SK-MEL-5 (cell line): ENCODE data around the gene AP4M1. TPM values are rescaled to one million over a fixed set of nuclear protein-coding genes. Genes with fewer than 3 reads are reported as not detected.

Source experiments
- DNase-seq: peaks from one replicate; pipeline ENCODE4 v3.0.0-alpha.2; 2016; ENCODE audit warnings: low read depth, low spot score
- in situ Hi-C: cut with HindIII; loops from 2 replicates; pipeline ENCODE4 v1.10.0; 2016; ENCODE audit warnings: low sequenced_read_pairs, high pct_unique_total_duplicates, low pct_unique_long_range_greater_than_20kb
- small RNA-seq, 2 experiments: library from RNA; depleted of rRNA; stranded (forward); fragments of <200 nt; gene quantifications; one replicate each; pipeline ENCODE3, GENCODE V24; 2014
- total RNA-seq: library from RNA; depleted of rRNA; stranded (reverse); fragments of >200 nt; shearing (Covaris generic); gene quantifications from 2 replicates; pipeline ENCODE4 v1.2.3, GENCODE V29; 2014; rRNA removed

The AP4M1 gene
- total RNA-seq, 1 experiment from 2014 or later, result 16.4 TPM

DNA sequence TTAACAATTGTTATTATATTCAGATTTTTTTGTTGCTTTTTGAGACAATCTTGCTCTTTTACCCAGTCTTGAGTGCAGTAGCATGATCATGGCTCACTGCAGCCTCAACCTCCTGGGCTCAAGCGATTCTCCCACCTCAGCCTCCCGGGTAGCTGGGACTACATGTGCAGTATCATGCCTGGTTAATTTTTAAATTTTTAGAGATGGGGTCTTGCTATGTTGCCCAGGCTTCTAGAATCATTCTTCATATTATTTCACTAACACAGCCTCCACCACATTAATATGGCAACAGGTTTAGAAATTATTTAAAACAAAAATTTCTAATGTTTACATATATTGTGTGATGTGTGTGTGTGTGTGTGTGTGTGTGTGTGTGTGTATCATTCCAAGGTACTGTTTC lies 45.8 kb downstream of the AP4M1 start:
- in situ Hi-C loops, result no loop called here
- DNase-seq, result no peak

- in situ Hi-C loops, result no loop called here
- DNase-seq, result no peak
Observed at GRCh38 chr7:100148225-100148558, 46.7 kb downstream of the AP4M1 start.

DNA sequence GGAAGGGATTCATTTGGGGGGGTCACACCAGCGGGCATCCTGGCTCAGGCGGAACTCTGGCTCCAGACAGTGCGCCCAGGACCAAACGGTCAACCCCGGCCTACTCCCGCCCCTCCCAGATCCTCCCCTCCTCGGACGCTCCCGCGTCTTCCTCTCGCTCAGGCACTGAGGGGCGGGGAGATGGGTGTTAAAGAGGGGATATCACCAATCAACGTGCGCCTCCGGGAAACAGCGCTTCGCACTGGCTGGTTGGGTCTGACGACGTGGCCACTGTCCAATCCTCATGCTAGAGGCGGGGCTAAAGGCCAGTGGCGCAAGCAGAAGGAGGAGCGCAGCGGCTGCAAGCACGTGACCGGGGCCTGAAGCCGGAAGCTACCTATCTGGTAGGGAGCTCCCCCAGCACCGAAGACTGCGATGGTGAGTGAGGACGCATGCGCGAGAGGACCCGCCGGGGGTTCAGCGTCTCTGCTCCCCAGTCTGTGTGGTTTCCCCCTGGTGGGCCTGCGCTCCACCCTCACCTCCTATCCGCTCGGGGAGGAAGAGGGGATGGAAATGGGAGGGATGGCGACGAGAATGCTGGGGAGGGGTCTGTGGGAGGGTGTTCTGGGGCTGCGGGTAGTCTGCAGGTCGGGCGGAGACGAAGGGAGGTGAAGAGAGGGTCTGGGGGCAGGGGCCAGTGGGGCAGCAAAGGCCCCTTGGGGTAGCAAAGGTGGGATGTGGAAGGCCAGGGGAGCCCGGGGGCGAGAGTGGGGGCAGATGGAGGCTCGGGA lies 47.3 kb downstream of the AP4M1 start, which contains the start of gene LAMTOR4:
LAMTOR4 (plus strand) TSS at position 360 of the 770 bp plus-strand sequence; CDS start at position 415, 55 bp downstream.
- in situ Hi-C loops, result no loop called here
- DNase-seq, result peak; percentile 100

GRCh38 chr7:100152404-100152803 lies 51.0 kb downstream of the AP4M1 start:
- in situ Hi-C loops, result no loop called here
- no peak for DNase-seq

DNA sequence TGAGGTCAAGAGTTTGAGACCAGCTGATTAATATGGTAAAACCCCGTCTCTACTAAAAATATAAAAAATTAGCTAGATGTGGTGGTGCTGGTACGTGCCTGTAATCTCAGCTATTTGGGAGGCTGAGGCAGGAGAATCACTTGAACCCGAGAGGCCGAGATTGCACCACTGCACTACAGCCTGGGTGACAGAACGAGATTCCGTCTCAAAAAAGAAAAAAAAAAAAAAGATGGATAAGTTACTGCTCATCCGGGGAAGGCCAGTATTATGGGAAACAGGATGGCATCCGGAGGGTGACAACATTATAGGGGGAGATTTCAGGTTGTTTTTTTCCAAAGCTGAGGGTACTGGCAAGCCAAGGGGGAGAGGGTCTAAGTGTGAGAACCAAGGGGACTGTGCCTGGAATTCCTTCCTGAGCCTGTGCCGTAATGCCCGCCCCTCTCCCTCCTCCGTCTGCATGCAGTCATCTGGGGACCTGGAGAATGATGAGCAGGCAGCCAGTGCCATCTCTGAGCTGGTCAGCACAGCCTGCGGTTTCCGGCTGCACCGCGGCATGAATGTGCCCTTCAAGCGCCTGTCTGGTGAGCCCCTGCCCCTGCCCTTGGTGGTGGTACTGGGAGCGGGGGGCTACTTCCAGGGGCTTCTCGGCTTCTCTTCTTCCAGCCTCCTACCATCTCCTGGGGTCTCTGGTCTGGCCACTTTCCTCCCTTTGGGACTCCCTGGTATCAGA lies 51.7 kb downstream of the AP4M1 start:
- in situ Hi-C loops, result no loop called here
- DNase-seq, result no peak

DNA sequence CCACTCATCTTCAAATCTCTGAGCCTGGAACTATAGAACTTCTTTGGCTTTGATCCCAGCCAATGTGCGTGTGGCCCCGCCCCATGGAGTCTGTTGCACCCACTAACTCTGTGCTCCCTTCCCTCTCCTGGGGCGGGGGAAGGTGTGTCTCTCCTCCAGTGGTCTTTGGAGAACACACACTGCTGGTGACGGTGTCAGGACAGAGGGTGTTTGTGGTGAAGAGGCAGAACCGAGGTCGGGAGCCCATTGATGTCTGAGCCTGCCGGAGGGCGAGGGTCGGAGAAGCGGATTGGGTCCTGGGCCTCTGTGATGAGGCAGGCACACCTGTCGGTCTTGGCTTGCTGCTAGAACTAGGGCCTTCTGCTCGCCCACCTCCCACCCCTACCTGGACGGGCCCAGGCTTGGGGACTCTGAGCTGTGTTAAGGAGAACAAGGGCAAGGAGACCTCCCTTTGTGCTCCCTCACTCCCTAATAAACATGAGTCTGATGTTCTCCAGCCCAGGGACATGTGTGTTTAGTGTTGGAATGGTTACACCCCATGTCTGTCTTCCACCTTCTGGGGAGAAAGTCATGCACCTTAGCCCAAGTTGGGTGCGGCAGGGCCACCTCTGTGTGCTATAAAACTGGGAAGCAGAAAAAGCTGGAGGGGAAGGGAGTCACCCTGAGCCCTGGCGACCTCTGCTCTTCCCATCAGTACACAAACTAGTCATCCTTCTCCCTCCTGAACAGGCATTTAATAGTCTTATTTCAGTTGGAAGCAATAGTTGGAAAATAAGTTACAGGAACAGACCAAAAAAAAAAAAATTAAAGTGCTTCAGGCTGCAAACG lies 52.5 kb downstream of the AP4M1 start:
- no peak for DNase-seq
- in situ Hi-C loops, result no loop called here

DNA sequence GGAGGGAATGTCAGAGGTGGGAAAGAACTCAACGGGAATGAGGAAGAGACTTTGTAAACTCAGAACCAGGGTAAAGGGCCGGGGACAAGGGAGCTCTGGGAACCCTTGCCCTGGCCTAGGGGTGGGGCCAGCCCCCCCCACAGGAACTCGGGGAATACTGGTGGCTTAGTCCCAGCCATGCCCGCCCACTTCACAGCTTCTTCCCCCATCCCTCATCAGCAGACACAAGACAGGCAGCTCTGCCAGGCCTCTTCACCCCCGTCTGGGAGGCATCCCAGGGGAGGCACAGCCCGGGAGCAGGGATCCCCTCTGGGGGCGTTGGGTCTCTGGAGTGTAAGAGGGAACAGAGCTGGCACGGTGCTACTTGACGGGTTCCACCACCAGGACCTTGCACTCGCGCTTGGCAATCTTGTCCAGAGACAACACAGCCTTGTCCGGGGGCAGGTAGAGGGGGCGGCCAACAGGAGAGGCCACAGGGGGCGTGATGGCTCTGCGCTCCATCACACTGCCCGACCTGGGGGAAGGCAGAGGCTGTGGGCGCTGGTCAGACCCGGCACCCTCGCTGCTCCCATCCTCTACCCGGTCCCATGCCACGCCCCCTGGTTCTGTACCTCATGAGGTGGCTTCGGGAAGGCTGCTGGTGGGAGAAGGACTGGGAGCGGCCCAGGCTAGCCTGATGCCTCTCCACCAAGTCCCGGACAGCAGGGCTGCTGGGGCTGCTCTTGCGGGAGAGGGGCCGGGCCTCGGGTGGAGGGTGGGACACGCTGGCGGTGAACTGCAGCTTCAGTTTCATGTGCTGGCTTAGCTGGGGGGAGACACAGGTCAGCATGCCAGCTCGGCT lies 53.4 kb downstream of the AP4M1 start:
- in situ Hi-C loops, result no loop called here
- no peak for DNase-seq

GRCh38 chr7:100155553-100156317 lies 54.3 kb downstream of the AP4M1 start:
- in situ Hi-C loops, result no loop called here

DNA sequence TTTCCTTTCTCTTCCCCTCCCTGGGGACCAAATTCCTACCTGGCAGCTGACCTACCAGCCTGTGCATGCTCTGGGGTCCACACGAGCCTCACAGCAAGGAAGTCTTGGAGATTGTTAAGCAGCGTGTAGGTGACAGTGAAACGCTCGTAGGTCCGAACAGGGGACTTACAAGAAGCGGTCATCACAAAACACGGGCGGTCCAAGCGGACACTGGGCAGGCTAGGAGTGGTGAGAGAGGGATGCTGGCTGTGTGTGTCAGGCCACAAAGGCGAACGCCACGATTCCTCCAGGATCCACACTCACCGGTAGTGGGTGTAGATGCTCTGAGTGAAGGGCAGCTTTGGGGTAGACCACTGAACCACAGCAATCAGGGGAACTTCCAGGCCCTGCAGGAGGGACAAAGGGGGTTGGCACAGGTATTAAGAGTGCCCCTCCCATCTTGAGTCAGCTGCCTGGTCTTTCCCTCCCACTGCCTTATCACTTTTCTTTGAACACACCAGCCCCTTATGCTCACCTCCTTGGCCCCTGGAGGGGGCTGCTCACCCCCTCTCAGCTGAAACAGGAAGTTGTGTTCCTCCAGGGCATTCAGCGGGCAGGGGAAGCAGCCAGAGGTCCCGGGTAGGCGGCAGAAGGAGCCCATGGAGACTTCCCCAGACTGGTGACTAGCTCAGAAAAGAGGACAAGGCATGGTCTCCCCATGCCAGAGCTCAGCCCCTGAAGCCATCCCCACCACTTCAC lies 55.1 kb downstream of the AP4M1 start:
- DNase-seq, result no peak
- in situ Hi-C loops, result no loop called here

More at GRCh38 chr7:100155553-100156317, 54.3 kb downstream of the AP4M1 start:
- no peak for DNase-seq

DNA sequence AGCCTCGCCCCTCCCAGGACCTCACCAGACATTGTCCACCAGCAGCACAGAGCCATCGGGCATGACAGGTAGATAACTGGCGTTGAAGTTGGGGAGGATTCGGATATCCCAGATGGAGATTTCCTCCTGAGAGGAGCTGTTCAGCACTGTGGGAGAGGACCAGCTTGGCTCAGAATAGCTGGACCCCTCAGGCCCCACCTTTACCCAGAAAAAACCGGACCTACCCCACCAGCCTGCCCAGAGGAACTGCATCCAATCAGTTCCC lies 55.6 kb downstream of the AP4M1 start:
- DNase-seq, result no peak
- in situ Hi-C loops, result no loop called here

GRCh38 chr7:100157334-100158228 lies 56.1 kb downstream of the AP4M1 start:
- in situ Hi-C loops, result no loop called here
- peak; percentile 74 for DNase-seq

Small RNA genes lying within 50 kb of the gene (small RNA-seq; reads per million reads assigned to genes)
- 1.3 to 31.6 reads per million in 2 experiments for gene MIR106B
- gene MIR25, result 7.7 to 617 reads per million in 2 experiments
- gene MIR93, result 3.1 to 195 reads per million in 2 experiments

Other genes starting within 250 kb of the AP4M1 start
- not detected in 2 replicates for gene OR2AE1, start 224.6 kb upstream of the AP4M1 start, total RNA-seq
- not detected in 2 replicates for gene TRIM4, start 182.1 kb upstream of the AP4M1 start, total RNA-seq
- gene GJC3, start 172.0 kb upstream of the AP4M1 start, total RNA-seq, result 0.29 and 1.0 TPM in 2 replicates
- 1.1 and 1.8 TPM in 2 replicates for gene AZGP1, start 125.6 kb upstream of the AP4M1 start, total RNA-seq
- gene ZKSCAN1, start 86.0 kb upstream of the AP4M1 start, total RNA-seq, result 34.7 and 37.2 TPM in 2 replicates
- gene ZSCAN21, start 51.9 kb upstream of the AP4M1 start, total RNA-seq, result 21.3 and 22.8 TPM in 2 replicates
- gene ZNF3, start 19.9 kb upstream of the AP4M1 start, total RNA-seq, result 32.0 and 35.2 TPM in 2 replicates
- 75.2 and 80.9 TPM in 2 replicates for gene COPS6, start 12.7 kb upstream of the AP4M1 start, total RNA-seq
- 163 and 176 TPM in 2 replicates for gene MCM7, start 246 bp upstream of the AP4M1 start, total RNA-seq
- 27.3 and 33.6 TPM in 2 replicates for gene TAF6, start 17.7 kb downstream of the AP4M1 start, total RNA-seq
- 21.7 and 21.9 TPM in 2 replicates for gene CNPY4, start 18.0 kb downstream of the AP4M1 start, total RNA-seq
- 2.2 and 4.1 TPM in 2 replicates for gene MBLAC1, start 25.3 kb downstream of the AP4M1 start, total RNA-seq
- gene LAMTOR4, start 47.3 kb downstream of the AP4M1 start, total RNA-seq, result 165 and 169 TPM in 2 replicates
- gene TRAPPC14, start 57.1 kb downstream of the AP4M1 start, total RNA-seq, result 11.2 and 14.1 TPM in 2 replicates
- gene GAL3ST4, start 67.0 kb downstream of the AP4M1 start, total RNA-seq, result 1.9 and 2.6 TPM in 2 replicates
- gene GPC2, start 75.7 kb downstream of the AP4M1 start, total RNA-seq, result 3.2 and 4.7 TPM in 2 replicates
- gene STAG3, start 76.3 kb downstream of the AP4M1 start, total RNA-seq, result 3.4 and 5.7 TPM in 2 replicates
- not detected in 2 replicates for gene PVRIG, start 118.3 kb downstream of the AP4M1 start, total RNA-seq
- 0.05 TPM in 1 of 2 replicates, not detected in the other for gene SPDYE3, start 206.1 kb downstream of the AP4M1 start, total RNA-seq